DND-41 (cell line): ENCODE measurements around the gene CACNG3.

Source experiments
- ATAC-seq: fragments of 200-7000 bp; cut with Tn5 transposase; 3 replicates; pipeline ENCODE4 v1.9.1; 2021; ENCODE audit warnings: low read depth; ENCODE audit not compliant: insufficient read depth
- DNase-seq: peaks from one replicate; pipeline ENCODE4 v3.0.0-alpha.2; 2020
- H2AFZ ChIP-seq: 2 replicates; pipeline ENCODE4 v1.6.0; 2012; ENCODE audit warnings: low read depth, low read length
- H3K27ac ChIP-seq: 2 replicates; pipeline ENCODE4 v1.5.1; 2012; ENCODE audit warnings: low read length, inconsistent platforms
- H3K27me3 ChIP-seq: fragments of 200-600 bp; sonication (generic); 2 replicates; pipeline ENCODE4 v1.6.0; 2012; ENCODE audit warnings: low read length, mild to moderate bottlenecking, inconsistent platforms; ENCODE audit not compliant: insufficient read depth, poor library complexity
- H3K36me3 ChIP-seq: 2 replicates; pipeline ENCODE4 v1.5.1; 2012; ENCODE audit warnings: low read length, inconsistent platforms; ENCODE audit not compliant: insufficient read depth
- H3K4me1 ChIP-seq: 2 replicates; pipeline ENCODE4 v1.5.1; 2012; ENCODE audit warnings: mild to moderate bottlenecking, low read length; ENCODE audit not compliant: insufficient read depth
- H3K4me2 ChIP-seq: 2 replicates; pipeline ENCODE4 v1.6.0; 2012; ENCODE audit warnings: mild to moderate bottlenecking, moderate library complexity, low read length, inconsistent platforms; ENCODE audit not compliant: insufficient read depth
- H3K4me3 ChIP-seq, 2 experiments: fragments of 200-600 bp in 1 of 2; shearing (Covaris generic) in 1 of 2; 2 replicates each; pipeline ENCODE4 v1.5.1; 2012 to 2016; ENCODE audit warnings: inconsistent platforms in 2 of 2, low read length in 2 of 2, mild to moderate bottlenecking in 2 of 2, low read depth in 1 of 2, moderate library complexity in 1 of 2
- H3K79me2 ChIP-seq: 2 replicates; pipeline ENCODE4 v1.6.0; 2012; ENCODE audit warnings: low read length, inconsistent platforms; ENCODE audit not compliant: insufficient read depth
- H3K9ac ChIP-seq: 2 replicates; pipeline ENCODE4 v1.6.0; 2012; ENCODE audit warnings: low read depth, mild to moderate bottlenecking, inconsistent platforms, low read length, moderate library complexity
- H3K9me3 ChIP-seq: 2 replicates; pipeline ENCODE4 v1.5.1; 2012; ENCODE audit warnings: low read length, moderate library complexity, mild to moderate bottlenecking, inconsistent platforms; ENCODE audit not compliant: insufficient read depth, severe bottlenecking
- H4K20me1 ChIP-seq: 2 replicates; pipeline ENCODE4 v1.6.0; 2012; ENCODE audit warnings: low read length; ENCODE audit not compliant: insufficient read depth
- CTCF ChIP-seq: IDR thresholded peaks from 2 replicates; pipeline ENCODE4 v1.5.1; 2012; ENCODE audit warnings: borderline replicate concordance, low read length, moderate library complexity, mild to moderate bottlenecking; ENCODE audit not compliant: poor library complexity, severe bottlenecking; ENCODE audit errors: extremely low read depth
- EZH2 ChIP-seq: IDR thresholded peaks from 3 replicates; pipeline ENCODE4 v1.6.1; 2012; ENCODE audit warnings: borderline replicate concordance, low read depth, mild to moderate bottlenecking, moderate library complexity, low read length, inconsistent platforms; ENCODE audit not compliant: severe bottlenecking

The CACNG3 gene

GRCh38 chr16:24272379-24272778 lies 16.2 kb downstream of the CACNG3 start:
- Histone ChIP-seq H3K9ac (no peak overlapping the region), H4K20me1 (no peaks in the 10 kb centered on the region), H3K4me3 (no peak overlapping the region), H3K27me3 (peaks cover 17% of the 10 kb centered on the region), H2AFZ (no peak overlapping the region), H3K4me1 (no peaks in the 10 kb centered on the region), H3K27ac (no peak overlapping the region), H3K79me2 (no peaks in the 10 kb centered on the region), H3K36me3 (no peaks in the 10 kb centered on the region), H3K9me3 (no peaks in the 10 kb centered on the region), H3K4me2 (no peak overlapping the region)
- no peak for DNase-seq
- no peak for TF ChIP-seq CTCF
- TF ChIP-seq EZH2, result no peak
- ATAC-seq, result no peak

GRCh38 chr16:24273508-24274182 lies 17.5 kb downstream of the CACNG3 start:
- no peaks in the 10 kb centered on the region for H3K36me3 ChIP-seq
- H3K9me3 ChIP-seq, result no peaks in the 10 kb centered on the region
- no peak for ATAC-seq
- H3K27ac ChIP-seq, result no peak overlapping the region
- no peak for DNase-seq
- H4K20me1 ChIP-seq, result no peaks in the 10 kb centered on the region
- H3K9ac ChIP-seq, result no peak overlapping the region
- H3K4me2 ChIP-seq, result no peak overlapping the region
- H3K79me2 ChIP-seq, result no peaks in the 10 kb centered on the region
- no peak overlapping the region for H2AFZ ChIP-seq
- no peaks in the 10 kb centered on the region for H3K4me1 ChIP-seq
- TF ChIP-seq EZH2 (no peak), CTCF (no peak)
- H3K27me3 ChIP-seq, result peaks cover 19% of the 10 kb centered on the region
- no peak overlapping the region for H3K4me3 ChIP-seq

DNA sequence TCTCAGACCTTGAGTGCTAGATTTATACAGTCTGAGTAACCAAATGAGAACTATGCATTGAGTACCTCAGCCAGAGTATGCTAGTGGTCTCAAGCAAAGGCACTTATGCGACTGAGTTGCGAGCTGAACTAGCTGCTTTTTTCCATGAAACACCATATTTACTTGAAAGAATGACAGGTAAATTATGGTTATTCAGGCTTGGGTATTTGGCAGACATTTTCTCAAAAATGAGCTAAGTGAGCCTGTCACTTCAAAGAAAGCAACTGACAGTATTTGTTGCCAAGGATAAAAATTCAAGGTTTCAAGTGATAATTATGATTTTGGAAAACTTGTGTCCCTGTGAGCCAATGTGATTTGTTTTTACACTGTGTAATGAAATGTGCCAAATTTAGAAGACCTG lies 19.3 kb downstream of the CACNG3 start:
- Histone ChIP-seq H4K20me1 (no peaks in the 10 kb centered on the region), H2AFZ (no peak overlapping the region), H3K79me2 (no peaks in the 10 kb centered on the region), H3K4me3 (no peak overlapping the region), H3K4me1 (no peaks in the 10 kb centered on the region), H3K9me3 (no peaks in the 10 kb centered on the region), H3K27ac (no peak overlapping the region), H3K36me3 (no peaks in the 10 kb centered on the region), H3K9ac (no peak overlapping the region), H3K27me3 (peaks cover 27% of the 10 kb centered on the region), H3K4me2 (no peak overlapping the region)
- DNase-seq (no peak), ATAC-seq (no peak)
- TF ChIP-seq CTCF (no peak), EZH2 (no peak)
